ENCODE results near the gene TBK1. TPM values are rescaled to one million over a fixed set of nuclear protein-coding genes. Genes with fewer than 3 reads are reported as not detected.

TBK1 gene
- total RNA-seq (2022; extraction: Qiagen RNA extraction) = 18.1 to 24.5 TPM (median 21.8 TPM) in 5 replicates

DNA sequence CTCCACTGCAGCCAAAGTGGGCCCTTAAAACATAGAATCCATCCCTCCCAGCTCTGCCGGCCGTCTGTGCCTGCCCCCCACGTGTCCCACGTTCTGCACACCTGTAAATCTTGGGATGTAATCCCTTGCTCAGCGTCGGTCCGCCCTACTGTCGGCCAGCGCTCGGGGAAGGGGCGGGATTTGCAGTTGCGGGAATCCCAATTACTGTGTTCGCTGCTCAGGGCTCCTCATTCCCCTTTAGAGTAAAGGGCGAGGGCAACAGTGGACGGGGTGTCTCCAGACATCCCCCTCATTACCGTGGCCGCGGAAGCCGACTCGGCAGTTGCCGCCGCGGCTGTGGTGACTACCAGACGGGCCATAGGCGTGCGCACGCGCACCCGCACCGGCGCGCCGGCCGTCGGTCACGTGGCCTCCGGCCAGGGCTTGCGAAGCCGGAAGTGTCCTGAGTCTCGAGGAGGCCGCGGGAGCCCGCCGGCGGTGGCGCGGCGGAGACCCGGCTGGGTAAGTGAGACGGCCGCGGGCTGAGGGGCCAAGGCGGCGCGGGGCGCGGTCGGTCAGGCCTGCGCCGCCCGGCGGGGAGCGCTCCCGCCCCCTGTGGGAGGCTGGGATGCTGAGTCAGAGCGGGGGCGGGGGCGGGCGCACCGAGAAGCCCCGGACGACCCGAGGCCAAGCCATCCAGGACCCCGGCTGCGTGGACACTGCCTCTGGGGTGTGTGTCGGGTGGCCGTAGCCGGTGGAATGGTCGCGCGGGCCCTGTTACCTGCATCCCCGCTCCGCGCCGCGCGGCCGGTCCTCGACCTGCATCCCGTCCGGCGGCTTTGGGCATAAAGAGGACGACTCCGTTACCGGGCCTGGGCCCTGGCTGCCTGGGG, at the start of gene TBK1:
Gene TBK1 (plus strand): TSS at position 434 of the 872 bp plus-strand sequence. CDS start 3,751 bp downstream, outside the sequence.

DNA sequence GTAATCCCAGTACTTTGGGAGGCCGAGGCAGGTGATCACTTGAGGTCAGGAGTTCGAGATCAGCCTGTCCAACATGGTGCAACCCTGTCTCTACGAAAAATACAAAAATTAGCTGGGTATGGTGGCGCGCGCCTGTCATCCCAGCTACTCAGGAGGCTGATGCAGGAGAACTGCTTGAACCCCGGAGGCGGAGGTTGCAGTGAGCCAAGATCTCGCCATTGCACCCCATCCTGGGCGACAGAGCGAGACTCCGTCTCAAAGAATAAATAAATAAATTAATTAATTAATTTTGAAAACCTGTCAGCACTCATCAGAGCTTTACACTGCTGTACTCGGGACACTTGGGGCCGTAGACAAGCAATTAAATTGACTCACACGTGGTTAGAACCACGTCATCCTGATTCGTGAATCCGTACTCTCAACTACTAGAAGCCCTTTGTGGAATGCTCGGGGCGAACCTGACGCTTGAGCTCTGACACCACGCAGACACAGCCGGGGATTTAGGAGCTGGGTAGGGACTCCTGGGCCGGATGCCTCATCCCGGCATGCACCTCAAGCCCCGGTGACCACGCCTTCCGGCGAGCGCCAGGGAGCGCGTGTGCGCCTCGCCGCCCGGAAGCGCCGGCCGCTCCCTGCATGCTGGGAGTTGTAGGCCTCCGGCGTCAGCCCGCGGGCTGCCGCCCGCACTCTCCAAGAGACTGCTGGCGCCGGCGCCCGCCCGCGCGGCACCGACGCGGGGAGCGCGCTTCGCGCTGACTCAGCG, 48.0 kb upstream of the TBK1 start, which contains the start of gene XPOT:
Gene XPOT (plus strand): TSS at position 686 of the 763 bp plus-strand sequence. CDS start 5,644 bp downstream, outside the sequence.

Other genes starting within 250 kb of the TBK1 start
- 7.0 to 8.8 TPM (median 8.2 TPM) in 5 replicates for gene KICS2, start 229.8 kb upstream of the TBK1 start, total RNA-seq (2022; extraction: Qiagen RNA extraction)
- gene C12orf56, start 61.4 kb upstream of the TBK1 start, total RNA-seq (2022; extraction: Qiagen RNA extraction) = 0.02 to 0.17 TPM (median 0.05 TPM) in 4 of 5 replicates, not detected in the other
- gene XPOT, start 47.7 kb upstream of the TBK1 start, total RNA-seq (2022; extraction: Qiagen RNA extraction) = 37.9 to 44.6 TPM (median 40.2 TPM) in 5 replicates
- gene RASSF3, start 158.4 kb downstream of the TBK1 start, total RNA-seq (2022; extraction: Qiagen RNA extraction) = 17.7 to 23.3 TPM (median 19.4 TPM) in 5 replicates